HepG2 (cell line): ENCODE results near the gene PDE6C. TPM values are rescaled to one million over a fixed set of nuclear protein-coding genes. Genes with fewer than 3 reads are reported as not detected.

Experiments used
- ATAC-seq: fragments of 200-7000 bp; cut with Tn5 transposase; 3 replicates; pipeline ENCODE4 v1.9.1; 2020; ENCODE audit warnings: mild to moderate bottlenecking, moderate library complexity
- BruUV-seq: library from RNA; stranded (reverse); fragments of 400-500 nt; replicated peaks from 2 replicates; lab custom pipeline; 2021; lab: Mats Ljungman, UMichigan
- CTCF ChIA-PET: fragments of 300-600 bp; formaldehyde crosslinking; extraction: SDS; loops from one replicate; lab custom pipeline; 2021; ENCODE audit warnings: low total read pairs, inconsistent platforms, low intra/inter-chr PET ratio; lab: Yijun Ruan, JAX
- POLR2A ChIA-PET: fragments of 350-600 bp; sonication (Branson Sonifier 250); formaldehyde crosslinking; loops from one replicate; lab custom pipeline; 2020; ENCODE audit warnings: antibody characterized with exemption, inconsistent platforms; lab: Yijun Ruan, JAX
- DNase-seq: peaks from one replicate; pipeline ENCODE4 v3.0.0-alpha.2; 2015; ENCODE audit warnings: low spot score
- FAIRE-seq: peaks from 3 replicates; lab custom pipeline; 2011; peaks lifted over from hg19 to GRCh38; lab: Jason Lieb, UNC
- H2AFZ ChIP-seq: one replicate; pipeline ENCODE4 v1.6.1; 2011; ENCODE audit warnings: low read length, inconsistent platforms
- H3K27ac ChIP-seq: fragments of 300-600 bp; 3 replicates; pipeline ENCODE4 v1.8.0; 2011; ENCODE audit warnings: mixed run types, mild to moderate bottlenecking, mixed read lengths, low read length, inconsistent platforms; ENCODE audit not compliant: insufficient read depth; ENCODE audit errors: extremely low read length
- H3K27me3 ChIP-seq, 2 experiments: fragments of 200-600 bp in 1 of 2; 2 replicates in 1 of 2; 3 replicates in 1 of 2; pipeline versions ENCODE4 v1.6.0 to v1.8.0; 2011; ENCODE audit warnings: low read length in 2 of 2, mild to moderate bottlenecking in 2 of 2, moderate library complexity in 2 of 2, inconsistent platforms in 1 of 2; ENCODE audit not compliant: insufficient read depth in 2 of 2, control insufficient read depth in 1 of 2
- H3K36me3 ChIP-seq, 2 experiments: fragments of 200-600 bp in 1 of 2; replicated peaks in 1 of 2; 2 replicates in 1 of 2; 3 replicates in 1 of 2; pipeline versions ENCODE4 v1.5.1 to v1.8.0; 2011; ENCODE audit warnings: low read length in 2 of 2, inconsistent platforms in 1 of 2; ENCODE audit not compliant: insufficient read depth in 2 of 2, control insufficient read depth in 1 of 2
- H3K4me1 ChIP-seq: 2 replicates; pipeline ENCODE4 v1.5.1; 2012; ENCODE audit warnings: low read length, inconsistent platforms; ENCODE audit not compliant: insufficient read depth
- H3K4me2 ChIP-seq: 2 replicates; pipeline ENCODE4 v1.6.0; 2011; ENCODE audit warnings: low read depth, low read length, inconsistent platforms
- H3K4me3 ChIP-seq, 3 experiments: fragments of 200-600 bp in 1 of 3; sonication (generic), shearing (Covaris generic) in 1 of 3; replicated peaks in 1 of 3; 2 replicates each; pipeline ENCODE4 v1.5.1; 2011 to 2016; ENCODE audit warnings: low read length in 3 of 3, inconsistent platforms in 2 of 3, low read depth in 2 of 3, mild to moderate bottlenecking in 2 of 3, control low read depth in 1 of 3, mixed read lengths in 1 of 3; ENCODE audit not compliant: insufficient read depth in 1 of 3
- H3K79me2 ChIP-seq: one replicate; pipeline ENCODE4 v1.6.1; 2011; ENCODE audit warnings: low read length, inconsistent platforms; ENCODE audit not compliant: insufficient read depth
- H3K9ac ChIP-seq: 2 replicates; pipeline ENCODE4 v1.6.0; 2011; ENCODE audit warnings: mild to moderate bottlenecking, low read depth, low read length, inconsistent platforms; ENCODE audit not compliant: insufficient read depth
- H3K9me3 ChIP-seq: 2 replicates; pipeline ENCODE4 v1.5.1; 2012; ENCODE audit warnings: mild to moderate bottlenecking, low read length
- H4K20me1 ChIP-seq: 2 replicates; pipeline ENCODE4 v1.6.0; 2011; ENCODE audit warnings: inconsistent platforms, mild to moderate bottlenecking, low read length, moderate library complexity; ENCODE audit not compliant: insufficient read depth
- AKAP8 ChIP-seq: sonication (generic); formaldehyde crosslinking; IDR thresholded peaks from 2 replicates; pipeline ENCODE4 v1.5.1; 2020; ENCODE audit warnings: mild to moderate bottlenecking, missing genetic modification reagents
- HMGXB4 ChIP-seq, 2 experiments: sonication (generic) in 1 of 2; formaldehyde crosslinking in 1 of 2; IDR thresholded peaks; 2 replicates each; pipeline versions ENCODE4 v1.4.0 to v1.6.1; 2018 to 2020; ENCODE audit warnings: missing genetic modification reagents in 2 of 2, borderline replicate concordance in 1 of 2, low read depth in 1 of 2, mild to moderate bottlenecking in 1 of 2, missing biosample characterization in 1 of 2
- JARID2 ChIP-seq: sonication (generic); formaldehyde crosslinking; IDR thresholded peaks from 2 replicates; pipeline ENCODE4 v1.8.1; 2023; ENCODE audit warnings: missing genetic modification reagents, inconsistent platforms; ENCODE audit not compliant: insufficient replicate concordance
- KAT7 ChIP-seq: IDR thresholded peaks from 2 replicates; pipeline ENCODE4 v1.6.1; 2018; ENCODE audit warnings: borderline replicate concordance, missing compliant biosample characterization
- NPAS2 ChIP-seq: sonication (generic); formaldehyde crosslinking; IDR thresholded peaks from 2 replicates; pipeline ENCODE4 v1.8.0; 2022; ENCODE audit warnings: mild to moderate bottlenecking, missing genetic modification reagents, borderline replicate concordance
- SOX6 ChIP-seq, 2 experiments: fragments of 450-650 bp in 1 of 2; sonication (generic) in 1 of 2; formaldehyde crosslinking in 1 of 2; IDR thresholded peaks; 2 replicates each; pipeline versions ENCODE4 v1.4.0 to v1.6.1; 2017 to 2020; ENCODE audit warnings: antibody characterized with exemption in 1 of 2, mild to moderate bottlenecking in 1 of 2, missing genetic modification reagents in 1 of 2
- ZBTB33 ChIP-seq: sonication (generic); formaldehyde crosslinking; IDR thresholded peaks from 2 replicates; pipeline ENCODE4 v1.4.0; 2020; ENCODE audit warnings: missing genetic modification reagents
- ZNF850 ChIP-seq: sonication (generic); formaldehyde crosslinking; conservative IDR thresholded peaks from 2 replicates; pipeline ENCODE4 v1.9.0; 2021; ENCODE audit warnings: mild to moderate bottlenecking, missing genetic modification reagents
- WGBS: methylation state at CpG from one replicate; pipeline ENCODE4 v1.1.6; 2017; ENCODE audit warnings: low lambda C conversion rate; 5-methylcytosine and 5-hydroxymethylcytosine counted together
- in situ Hi-C: cut with HindIII; loops from 2 replicates; pipeline ENCODE4 v1.10.0; 2017; ENCODE audit warnings: low pct_unique_long_range_greater_than_20kb; ENCODE audit not compliant: extremely low pct_ligation_motif_present
- intact Hi-C: fragments of 100-400 bp; cut with micrococcal nuclease; formaldehyde crosslinking; loops from one replicate; pipeline ENCODE4 v1.10.0; 2022; ENCODE audit not compliant: unreplicated experiment
- polyA plus RNA-seq, 8 experiments: library from polyadenylated mRNA; depleted of rRNA in 3 of 8; stranded (reverse) in 7 of 8; unstranded in 1 of 8; fragments of >200 nt; fragmentation: Illumina TruSeq in 4 of 8; extraction: Trizol in 4 of 8; gene quantifications; 2 replicates each; pipeline versions ENCODE4 v1.2.1 to v1.2.3, GENCODE V29; 2011 to 2016; ENCODE audit warnings: low read depth in 4 of 8, missing spikeins in 1 of 8, mixed read lengths in 1 of 8; ENCODE audit not compliant: insufficient read depth in 1 of 8
- total RNA-seq, 5 experiments: library from RNA; depleted of rRNA; stranded (reverse); fragments of >200 nt; fragmentation: Illumina TruSeq; extraction: Trizol; gene quantifications; 2 replicates each; pipeline ENCODE4 v1.2.3, GENCODE V29; 2016; ENCODE audit warnings: low read depth in 1 of 5
- TF ChIP-seq, protein P1 (sequence below): sonication (generic); formaldehyde crosslinking; IDR thresholded peaks from 2 replicates; pipeline ENCODE4 v1.5.0; 2020; ENCODE audit warnings: mild to moderate bottlenecking, missing genetic modification reagents
- TF ChIP-seq, protein P2 (sequence below): sonication (generic); formaldehyde crosslinking; IDR thresholded peaks from 2 replicates; pipeline ENCODE4 v1.5.0; 2020; ENCODE audit warnings: mild to moderate bottlenecking, missing genetic modification reagents, moderate library complexity
- TF ChIP-seq, protein P3 (sequence below): sonication (generic); formaldehyde crosslinking; IDR thresholded peaks from 2 replicates; pipeline ENCODE4 v1.4.0; 2020; ENCODE audit warnings: missing genetic modification reagents, mild to moderate bottlenecking, borderline replicate concordance

The PDE6C gene
- total and polyA plus RNA-seq, 2 of the 13 experiments (the other 11 are each of a cell fraction or from before 2014, with no cell fraction given) = 0.64 TPM; not detected in 1

DNA sequence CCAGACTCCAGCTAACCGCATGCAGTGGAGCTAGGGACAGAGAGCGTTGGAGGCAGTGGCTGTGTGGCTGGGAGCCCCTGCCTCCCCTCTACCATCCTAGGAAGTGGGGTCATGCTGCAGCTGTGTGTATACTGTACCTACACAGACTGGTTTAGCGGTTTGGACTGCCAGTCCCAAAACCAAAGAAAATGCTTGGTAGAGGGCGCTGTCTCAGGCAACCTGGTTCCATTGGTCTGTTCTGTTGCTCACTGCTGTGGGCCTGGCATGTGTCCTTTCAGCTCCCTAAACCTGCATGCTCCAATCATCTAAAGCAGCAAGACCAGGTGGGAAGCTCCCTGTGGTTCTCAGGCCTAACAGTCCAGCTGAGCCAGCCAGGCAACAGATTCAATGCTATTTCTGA, 15.8 kb upstream of the PDE6C start:
- no TSS peak for BruUV-seq
- TF ChIP-seq KAT7 (CRISPR knock-in tag) (peak; percentile 10; the same call in 1 of the 2 replicates), JARID2 (no peak), HMGXB4 (CRISPR knock-in tag; IDR thresholded peaks at IDR 0.05; ENCODE audit: borderline replicate concordance in 1 of 2, low read depth in 1 of 2) (peak in 1 of 2 experiments; percentile 52; a peak in 2 of 4 replicates), ZNF850 (CRISPR knock-in tag) (no peak), NPAS2 (CRISPR knock-in tag) (no peak), SOX6 (IDR thresholded peaks at IDR 0.05) (no peak), SOX6 (CRISPR knock-in tag; IDR thresholded peaks at IDR 0.05) (no peak; the same call in 1 of the 2 replicates), AKAP8 (CRISPR knock-in tag) (no peak), ZBTB33 (CRISPR knock-in tag) (peak; percentile 99)
- TF ChIP-seq, protein P1, sequence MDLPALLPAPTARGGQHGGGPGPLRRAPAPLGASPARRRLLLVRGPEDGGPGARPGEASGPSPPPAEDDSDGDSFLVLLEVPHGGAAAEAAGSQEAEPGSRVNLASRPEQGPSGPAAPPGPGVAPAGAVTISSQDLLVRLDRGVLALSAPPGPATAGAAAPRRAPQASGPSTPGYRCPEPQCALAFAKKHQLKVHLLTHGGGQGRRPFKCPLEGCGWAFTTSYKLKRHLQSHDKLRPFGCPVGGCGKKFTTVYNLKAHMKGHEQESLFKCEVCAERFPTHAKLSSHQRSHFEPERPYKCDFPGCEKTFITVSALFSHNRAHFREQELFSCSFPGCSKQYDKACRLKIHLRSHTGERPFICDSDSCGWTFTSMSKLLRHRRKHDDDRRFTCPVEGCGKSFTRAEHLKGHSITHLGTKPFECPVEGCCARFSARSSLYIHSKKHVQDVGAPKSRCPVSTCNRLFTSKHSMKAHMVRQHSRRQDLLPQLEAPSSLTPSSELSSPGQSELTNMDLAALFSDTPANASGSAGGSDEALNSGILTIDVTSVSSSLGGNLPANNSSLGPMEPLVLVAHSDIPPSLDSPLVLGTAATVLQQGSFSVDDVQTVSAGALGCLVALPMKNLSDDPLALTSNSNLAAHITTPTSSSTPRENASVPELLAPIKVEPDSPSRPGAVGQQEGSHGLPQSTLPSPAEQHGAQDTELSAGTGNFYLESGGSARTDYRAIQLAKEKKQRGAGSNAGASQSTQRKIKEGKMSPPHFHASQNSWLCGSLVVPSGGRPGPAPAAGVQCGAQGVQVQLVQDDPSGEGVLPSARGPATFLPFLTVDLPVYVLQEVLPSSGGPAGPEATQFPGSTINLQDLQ (CRISPR knock-in tag) = 0 out of 2 replicates have a peak, but pooled peaks have one; percentile 55
- TF ChIP-seq, protein P2, sequence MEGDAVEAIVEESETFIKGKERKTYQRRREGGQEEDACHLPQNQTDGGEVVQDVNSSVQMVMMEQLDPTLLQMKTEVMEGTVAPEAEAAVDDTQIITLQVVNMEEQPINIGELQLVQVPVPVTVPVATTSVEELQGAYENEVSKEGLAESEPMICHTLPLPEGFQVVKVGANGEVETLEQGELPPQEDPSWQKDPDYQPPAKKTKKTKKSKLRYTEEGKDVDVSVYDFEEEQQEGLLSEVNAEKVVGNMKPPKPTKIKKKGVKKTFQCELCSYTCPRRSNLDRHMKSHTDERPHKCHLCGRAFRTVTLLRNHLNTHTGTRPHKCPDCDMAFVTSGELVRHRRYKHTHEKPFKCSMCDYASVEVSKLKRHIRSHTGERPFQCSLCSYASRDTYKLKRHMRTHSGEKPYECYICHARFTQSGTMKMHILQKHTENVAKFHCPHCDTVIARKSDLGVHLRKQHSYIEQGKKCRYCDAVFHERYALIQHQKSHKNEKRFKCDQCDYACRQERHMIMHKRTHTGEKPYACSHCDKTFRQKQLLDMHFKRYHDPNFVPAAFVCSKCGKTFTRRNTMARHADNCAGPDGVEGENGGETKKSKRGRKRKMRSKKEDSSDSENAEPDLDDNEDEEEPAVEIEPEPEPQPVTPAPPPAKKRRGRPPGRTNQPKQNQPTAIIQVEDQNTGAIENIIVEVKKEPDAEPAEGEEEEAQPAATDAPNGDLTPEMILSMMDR (CRISPR knock-in tag) = peak; percentile 59
- TF ChIP-seq, protein P3, sequence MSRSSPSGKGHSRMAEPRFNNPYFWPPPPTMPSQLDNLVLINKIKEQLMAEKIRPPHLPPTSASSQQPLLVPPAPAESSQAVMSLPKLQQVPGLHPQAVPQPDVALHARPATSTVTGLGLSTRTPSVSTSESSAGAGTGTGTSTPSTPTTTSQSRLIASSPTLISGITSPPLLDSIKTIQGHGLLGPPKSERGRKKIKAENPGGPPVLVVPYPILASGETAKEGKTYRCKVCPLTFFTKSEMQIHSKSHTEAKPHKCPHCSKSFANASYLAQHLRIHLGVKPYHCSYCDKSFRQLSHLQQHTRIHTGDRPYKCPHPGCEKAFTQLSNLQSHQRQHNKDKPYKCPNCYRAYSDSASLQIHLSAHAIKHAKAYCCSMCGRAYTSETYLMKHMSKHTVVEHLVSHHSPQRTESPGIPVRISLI (CRISPR knock-in tag) = no peak

More for the DNA sequence above, 15.8 kb upstream of the PDE6C start:
- intact Hi-C loops (loop anchor here (10.0 kb wide), 1 partner anchor 52 kb away; no protein-coding TSS in a partner anchor), in situ Hi-C loops (no loop called here)
- ATAC-seq (peak; percentile 14), DNase-seq (peak; percentile 43), FAIRE-seq (no peak)
- peaks cover 68% of the 10 kb centered on the region for H3K4me1 ChIP-seq
- ChIA-PET CTCF (interaction anchor here (1.1 kb wide), 1 partner anchor 85 kb away, joined by 4 read pairs; no protein-coding TSS in a partner anchor), POLR2A (interaction anchor here (0.9 to 1.5 kb wide), 2 partner anchors 84 to 106 kb away, joined by 3 to 5 read pairs; partner anchors contain the start of gene FRA10AC1)
- peak overlapping the region; percentile 41 for H3K27ac ChIP-seq
- H4K20me1 ChIP-seq = peaks cover 82% of the 10 kb centered on the region
- WGBS = 97% methylated on average over 3 of the region's 4 CpGs
- H3K4me2 ChIP-seq = peak overlapping the region; percentile 75; the same call in 1 of the 2 replicates
- H3K79me2 ChIP-seq = peaks cover 32% of the 10 kb centered on the region
- no peaks in the 10 kb centered on the region; a peak in 1 of 5 replicates for H3K27me3 ChIP-seq
- no peak overlapping the region; the same call in 1 of the 2 replicates for H3K9ac ChIP-seq
- H3K4me3 ChIP-seq = no peak overlapping the region
- no peaks in the 10 kb centered on the region for H3K9me3 ChIP-seq
- peaks cover 16 to 64% of the 10 kb centered on the region in 2 experiments for H3K36me3 ChIP-seq
- H2AFZ ChIP-seq = no peak overlapping the region
